Erythroblast (primary cell): Measurements from ENCODE around the gene KIF24.

Experiments
- GATA1 ChIP-seq: IDR thresholded peaks from 2 replicates; pipeline ENCODE4 v1.6.1; 2011; ENCODE audit warnings: low read depth, mild to moderate bottlenecking, control low read depth, low read length, moderate library complexity
- POLR2A ChIP-seq: IDR thresholded peaks from 2 replicates; pipeline ENCODE4 v1.6.1; 2011; ENCODE audit warnings: mild to moderate bottlenecking, low read length

DNA sequence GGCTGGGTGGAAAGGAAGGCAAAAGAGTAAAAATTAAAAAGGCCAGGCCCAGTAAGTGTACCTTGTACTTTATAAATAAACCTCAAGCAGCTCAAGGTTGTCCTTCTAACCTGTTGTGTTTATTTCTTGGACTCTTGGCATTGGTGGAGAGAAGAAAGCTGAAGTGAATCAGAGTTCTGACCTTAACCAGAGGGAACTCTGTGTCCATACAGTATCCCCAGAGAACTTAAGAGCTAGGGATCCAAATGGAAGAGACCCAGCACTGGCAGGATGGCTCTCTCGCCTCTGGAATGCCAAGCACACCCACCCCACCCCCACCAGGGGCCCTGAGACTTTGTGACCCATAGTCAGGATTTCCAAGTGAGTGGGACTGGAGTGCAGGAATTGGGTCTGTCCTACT lies 14.5 kb upstream of the KIF24 start:
- TF ChIP-seq POLR2A (no peak), GATA1 (no peak)
